Transverse colon (tissue), 4 donors: ENCODE results near the gene C10orf105.

Experiments used
- CTCF ChIP-seq, 5 experiments: fragments of 200-600 bp in 3 of 5; fragments of 450-650 bp in 2 of 5; sonication (generic) in 3 of 5; IDR thresholded peaks; 1 replicate in 2 of 5; 2 replicates in 3 of 5; pipeline ENCODE4 v1.5.1; 2016 to 2017; ENCODE audit warnings: antibody characterized with exemption in 5 of 5, inconsistent platforms in 3 of 5, mild to moderate bottlenecking in 2 of 5, moderate library complexity in 1 of 5
- EP300 ChIP-seq: sonication (generic); formaldehyde crosslinking; IDR thresholded peaks from one replicate; pipeline ENCODE4 v1.6.1; 2017; ENCODE audit warnings: antibody characterized with exemption, low read depth
- POLR2A ChIP-seq: fragments of 450-650 bp; IDR thresholded peaks from one replicate; pipeline ENCODE4 v1.6.1; 2016; ENCODE audit warnings: antibody characterized with exemption, mild to moderate bottlenecking, moderate library complexity
- POLR2AphosphoS5 ChIP-seq, 3 donors: sonication (generic); formaldehyde crosslinking; IDR thresholded peaks; one replicate each; pipeline ENCODE4 v1.6.1; 2016; ENCODE audit warnings: antibody characterized with exemption in 3 of 3

GRCh38 chr10:71743089-71743838, 23.7 kb upstream of the C10orf105 start:
- no peak for TF ChIP-seq CTCF (IDR thresholded peaks at IDR 0.05)
- no peak for TF ChIP-seq POLR2A
- TF ChIP-seq POLR2AphosphoS5 (IDR thresholded peaks at IDR 0.05): no peak
- no peak for TF ChIP-seq EP300
